GM23338 (cell line): ENCODE data around the gene MAP1LC3C.

Experiments used
- CTCF ChIP-seq, 2 experiments: fragments of 200-600 bp in 1 of 2; sonication (generic) in 1 of 2; conservative IDR thresholded peaks; 2 replicates each; pipeline versions ENCODE4 v1.5.1 to v1.6.1; 2016 to 2017; ENCODE audit warnings: antibody characterized with exemption in 2 of 2, low read depth in 2 of 2, mild to moderate bottlenecking in 2 of 2, moderate library complexity in 1 of 2
- EZH2 ChIP-seq: fragments of 200-600 bp; sonication (generic); IDR thresholded peaks from one replicate; pipeline ENCODE4 v1.8.0; 2017; ENCODE audit warnings: antibody characterized with exemption, mild to moderate bottlenecking, low read depth; ENCODE audit not compliant: unreplicated experiment
- POLR2AphosphoS5 ChIP-seq: IDR thresholded peaks from 2 replicates; pipeline ENCODE4 v1.6.1; 2016; ENCODE audit warnings: antibody characterized with exemption, low read depth

DNA sequence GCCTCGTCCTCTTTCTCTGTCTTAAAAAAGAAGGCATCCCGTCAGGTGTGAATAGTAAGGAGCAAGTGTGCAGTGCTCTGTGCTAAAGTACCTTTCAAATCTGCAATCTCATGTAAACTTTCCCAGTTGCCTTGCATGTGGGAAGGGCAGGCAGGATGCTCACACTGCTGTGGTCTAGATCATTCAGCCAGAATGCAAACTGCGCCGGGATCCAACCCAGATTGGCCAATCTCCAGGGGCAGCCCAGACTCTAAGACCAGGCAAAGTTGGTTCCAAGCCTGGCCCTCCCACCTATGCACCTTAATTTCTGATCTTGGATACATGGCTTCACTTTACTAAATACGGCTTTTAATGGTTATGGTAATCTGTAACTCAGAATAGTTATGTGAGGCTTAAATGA, 3.2 kb upstream of the MAP1LC3C start:
- TF ChIP-seq CTCF (conservative IDR thresholded peaks at IDR 0.05; ENCODE audit: low read depth in 2 of 2) (no peak), EZH2 (no peak), POLR2AphosphoS5 (no peak)
